ENCODE data around the gene METTL2A.
A peak's percentile ranks its signal among the peaks of the same experiment; 100 is the strongest.
"Not testable (repeated sequence)": the region's sequence is repeated elsewhere in the genome, so short reads cannot be mapped to it uniquely, and the experiment has no call there.

Gene METTL2A

DNA sequence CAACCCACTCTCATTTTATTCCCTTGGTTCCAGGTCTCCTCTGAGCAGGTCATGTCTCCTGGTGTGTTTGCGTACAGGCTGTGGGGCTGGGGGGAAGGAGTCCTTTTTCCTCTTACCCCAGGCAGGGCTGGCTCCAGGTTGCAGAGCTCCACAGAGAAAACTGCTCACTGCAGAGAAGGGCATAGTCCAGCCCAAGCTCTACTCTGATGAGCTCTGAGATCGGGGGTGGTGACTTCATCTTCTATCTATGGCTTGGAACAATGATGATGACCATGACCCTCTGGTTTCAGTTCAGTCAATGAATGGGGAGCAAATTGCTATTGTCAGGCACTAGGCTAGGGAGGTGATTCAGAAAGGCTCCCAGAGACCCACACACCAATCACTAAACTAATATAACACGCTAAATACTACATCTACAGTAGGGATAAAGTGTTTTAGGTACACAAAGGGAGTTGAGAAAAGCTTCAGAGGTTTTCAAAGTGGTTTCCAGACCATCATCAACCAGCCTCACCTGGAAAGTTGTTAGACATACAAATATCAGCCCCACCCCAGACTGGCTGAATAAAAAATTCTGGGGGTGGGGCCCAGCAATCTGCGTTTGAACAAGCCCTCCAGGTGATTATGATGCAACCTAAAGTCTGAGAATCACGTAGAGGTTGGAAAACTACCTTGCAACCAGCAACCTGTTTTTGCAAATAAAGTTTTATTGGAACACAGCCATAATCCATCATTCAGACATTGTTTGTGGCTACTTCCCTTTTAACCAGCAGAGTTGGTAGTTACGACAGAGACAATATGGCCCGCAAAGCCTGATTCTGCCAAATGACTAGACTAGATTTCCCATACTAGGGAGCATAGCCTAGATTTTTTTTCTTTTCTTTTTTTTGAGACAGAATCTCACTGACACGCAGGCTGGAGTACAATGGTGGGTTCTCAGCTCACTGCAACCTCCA, 49.6 kb downstream of the METTL2A start:
- DNase-seq: peak; percentile 20 to 33

- DNase-seq: not testable (repeated sequence)
Measured at GRCh38 chr17:62477111-62477510, 53.4 kb downstream of the METTL2A start.

GRCh38 chr17:62477718-62478408, 54.2 kb downstream of the METTL2A start:
- DNase-seq: peak; percentile 6 to 21

DNA sequence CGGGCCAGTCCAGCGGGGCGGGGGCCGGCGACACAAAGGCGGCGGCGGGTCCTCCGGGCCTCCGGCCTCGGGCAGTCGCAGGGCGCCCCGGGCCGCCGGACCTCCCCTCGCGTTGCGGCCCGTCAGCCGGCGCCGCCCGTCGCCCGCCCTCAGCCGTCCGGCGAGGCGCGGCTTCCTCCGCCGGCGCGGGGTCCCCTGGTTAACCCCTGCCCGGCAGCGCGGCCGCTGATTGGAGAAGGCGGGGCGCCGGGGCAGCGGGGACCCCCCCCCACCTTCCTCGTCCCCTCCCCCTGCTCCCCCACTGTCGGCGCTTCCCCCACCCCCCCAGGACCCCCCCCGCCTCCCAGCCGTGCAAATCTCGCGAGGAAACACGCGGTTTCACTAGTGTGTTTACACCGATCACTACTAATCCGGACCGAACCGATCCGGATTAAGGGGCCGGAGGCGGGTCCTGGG, 54.8 kb downstream of the METTL2A start, which contains the start of gene TLK2:
Gene TLK2, plus strand, starts transcription at position 402 of the 456 bp plus-strand sequence. CDS start 2,301 bp downstream, outside the sequence.
- peak; percentile 66 to 79 for DNase-seq

DNA sequence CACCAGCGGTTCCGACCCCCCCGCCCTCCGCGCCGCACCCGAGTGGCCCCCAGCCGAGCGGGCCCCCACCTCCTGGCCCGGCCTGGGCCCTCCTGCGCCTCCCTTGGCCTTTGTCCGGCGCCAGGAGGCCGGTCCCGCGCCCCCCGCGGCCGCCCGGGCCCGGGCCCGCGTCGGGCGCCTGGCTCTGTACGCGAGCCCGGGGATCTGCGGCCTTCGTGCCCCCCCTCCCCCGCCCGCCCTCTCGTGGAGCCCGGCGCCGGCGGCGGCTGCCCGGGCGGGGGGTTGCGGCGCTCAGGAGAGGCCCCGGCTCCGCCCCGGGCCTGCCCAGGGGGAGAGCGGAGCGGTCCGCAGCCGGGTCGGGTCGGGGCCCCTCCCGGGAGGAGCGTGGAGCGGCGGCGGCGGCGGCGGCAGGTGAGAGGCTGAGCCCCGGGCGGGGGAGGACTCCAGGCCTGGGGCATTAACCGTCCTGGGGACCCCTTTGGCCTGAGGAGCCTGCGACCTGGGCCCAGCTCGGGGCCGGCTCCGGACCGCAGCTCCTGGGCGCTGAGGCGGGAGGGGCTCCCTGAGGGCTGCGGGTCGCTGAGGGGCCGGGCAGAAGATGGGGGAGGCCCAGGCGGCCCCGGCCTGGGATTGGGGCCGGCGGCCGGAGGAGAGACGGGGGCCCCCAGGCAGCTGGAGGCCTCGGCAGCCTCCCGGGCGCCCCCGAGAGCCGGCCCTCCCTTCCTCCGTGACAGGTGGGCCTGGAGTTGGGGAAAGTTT, 55.4 kb downstream of the METTL2A start:
- DNase-seq: peak in 1 of 2 donors; percentile 5

- DNase-seq: peak; percentile 27 to 36
Measured at GRCh38 chr17:62479639-62480258, 56.1 kb downstream of the METTL2A start.

DNA sequence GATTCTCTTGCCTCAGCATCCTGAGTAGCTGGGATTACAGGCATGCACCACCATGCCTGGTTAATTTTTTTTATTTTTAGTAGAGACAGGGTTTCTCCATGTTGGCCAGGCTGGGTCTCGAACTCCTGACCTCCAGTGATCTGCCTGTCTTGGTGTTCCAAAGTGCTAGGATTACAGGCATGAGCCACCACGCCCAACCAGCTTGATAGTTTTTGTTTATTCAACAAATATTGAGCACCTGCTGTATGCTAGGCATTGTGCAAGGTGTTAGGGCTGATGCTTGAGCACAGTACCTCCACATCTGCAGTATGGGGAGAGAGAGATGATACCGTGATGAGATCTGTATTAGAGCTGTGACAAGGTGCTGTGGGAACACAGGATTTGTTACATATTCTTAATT, 58.9 kb downstream of the METTL2A start:
- DNase-seq: not testable (repeated sequence)

DNA sequence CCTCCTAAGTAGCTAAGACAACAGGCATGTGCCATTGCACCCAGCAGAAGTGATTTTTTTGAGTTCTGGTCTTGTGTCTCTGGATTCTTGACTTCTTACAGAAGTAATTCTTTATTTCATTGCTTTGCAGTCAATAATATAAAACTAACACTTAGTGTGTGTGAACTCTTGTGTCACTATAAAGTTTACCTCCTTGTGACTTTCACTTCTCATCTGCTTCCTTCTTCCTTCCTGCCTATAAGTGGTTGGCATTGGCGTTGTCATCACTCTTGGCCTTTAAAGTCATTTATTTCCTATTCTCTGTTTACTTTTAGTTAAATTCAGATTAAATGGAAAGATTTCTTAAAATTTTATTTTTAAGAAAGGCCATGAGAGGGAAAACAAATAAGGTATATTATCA, 67.3 kb downstream of the METTL2A start:
- not testable (repeated sequence) for DNase-seq

DNA sequence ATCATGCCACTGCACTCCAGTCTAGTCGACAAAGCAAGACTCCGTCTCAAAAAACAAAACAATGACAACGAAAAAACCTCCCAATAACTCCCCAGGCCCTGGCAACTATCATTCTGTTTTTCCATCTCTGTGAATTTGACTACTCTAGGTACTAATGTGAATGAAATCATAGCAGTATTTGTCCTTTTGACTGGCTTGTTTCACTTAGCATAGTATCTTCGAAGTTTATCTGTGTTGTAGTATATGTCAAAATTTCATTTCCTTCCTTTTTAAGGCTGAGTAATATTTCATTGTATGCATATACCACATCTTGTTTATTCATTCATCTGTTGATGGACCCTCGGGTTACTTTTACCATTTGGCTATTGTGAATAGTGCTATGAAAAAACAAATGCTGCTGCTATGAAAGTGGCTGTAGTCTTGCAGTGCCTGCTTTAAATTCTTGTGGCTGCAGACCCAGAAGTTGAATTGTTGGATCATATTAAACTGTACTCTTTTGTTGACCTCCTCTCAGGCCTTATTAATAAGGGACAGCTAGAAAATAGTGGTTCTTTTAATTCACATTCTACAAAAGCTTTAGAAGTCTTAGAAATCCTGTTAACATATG, 69.5 kb downstream of the METTL2A start:
- DNase-seq: not testable (repeated sequence)

DNA sequence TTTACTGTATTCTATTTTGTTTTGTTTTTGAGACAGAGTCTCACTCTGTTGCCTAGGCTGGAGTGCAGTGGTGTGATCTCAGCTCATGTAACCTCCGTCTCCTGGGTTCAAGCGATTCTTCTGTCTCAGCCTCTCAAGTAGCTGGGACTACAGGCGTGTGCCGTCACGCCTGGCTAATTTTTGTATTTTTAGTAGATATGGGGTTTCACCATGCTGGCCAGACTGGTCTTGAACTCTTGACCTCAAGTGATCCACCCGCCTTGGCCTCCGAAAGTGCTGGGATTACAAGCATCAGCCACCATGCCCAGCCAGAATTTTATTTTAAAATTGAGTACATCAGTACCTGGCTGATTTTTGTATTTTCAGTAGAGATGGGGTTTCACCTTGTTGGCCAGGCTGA, 70.4 kb downstream of the METTL2A start:
- not testable (repeated sequence) for DNase-seq

- not testable (repeated sequence) for DNase-seq
Measured at GRCh38 chr17:62496344-62496743, 72.6 kb downstream of the METTL2A start.

DNA sequence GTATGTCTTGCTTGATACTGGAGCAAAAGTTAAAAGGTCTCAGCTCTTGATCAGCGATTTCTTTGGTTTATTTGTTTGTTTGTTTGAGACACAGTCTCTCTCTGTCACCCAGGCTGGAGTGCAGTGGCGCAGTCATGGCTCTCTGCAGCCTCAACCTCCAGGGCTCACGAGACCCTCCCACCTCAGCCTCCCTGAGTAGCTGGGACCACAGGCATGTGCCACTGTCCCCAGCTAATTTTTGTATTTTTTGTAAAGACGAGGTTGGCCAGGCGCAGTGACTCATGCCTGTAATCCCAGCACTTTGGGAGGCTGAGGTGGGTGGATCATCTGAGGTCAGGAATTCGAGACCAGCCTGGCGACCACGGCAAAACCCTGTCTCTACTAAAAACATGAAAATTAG, 75.1 kb downstream of the METTL2A start:
- DNase-seq: not testable (repeated sequence)

Measured in inflammatory macrophage treated with lipopolysaccharide for 1 hour (primary cell).